ENCODE measurements around the gene ADAM12. TPM values are rescaled to one million over a fixed set of nuclear protein-coding genes. Genes with fewer than 3 reads are reported as not detected.

Gene ADAM12
- total RNA-seq, 1 experiment from 2014 or later, result 0.24 TPM

- H3K23me2 ChIP-seq (ENCODE audit: insufficient read length, low read depth, low read length, poor library complexity, severe bottlenecking), result no peaks in the 10 kb centered on the region
- H3K23ac ChIP-seq (ENCODE audit: insufficient read length, low read depth, low read length), result no peak overlapping the region
- H3K27ac ChIP-seq (ENCODE audit: insufficient read length, low read depth, low read length), result no peak overlapping the region
- Mint-ChIP-seq H3K27me3 (ENCODE audit: low read depth) (peaks cover 1% of the 10 kb centered on the region; the same call in 1 of the 2 replicates), H3K4me1 (0 out of 4 replicates have a peak, but pooled peaks cover 0 to 4% of the 10 kb centered on the region in 2 experiments), H3K4me3 (no peak overlapping the region), H3K9me3 (no peaks in the 10 kb centered on the region), H3K27ac (no peak overlapping the region), H3K36me3 (ENCODE audit: insufficient read depth in 1 of 3, low read depth in 3 of 3) (no peaks in the 10 kb centered on the region)
- TF ChIP-seq CTCF (conservative IDR thresholded peaks at IDR 0.05), result no peak
- no peak overlapping the region for H3T11ph ChIP-seq (ENCODE audit: low read length)
- no peak for DNase-seq
- H4K5ac ChIP-seq (ENCODE audit: insufficient read length, low read depth, low read length), result no peak overlapping the region
- H4K8ac ChIP-seq (replicated peaks; ENCODE audit: insufficient read length, low read depth, low read length), result no peak overlapping the region
- no peaks in the 10 kb centered on the region for H3K79me1 ChIP-seq (ENCODE audit: insufficient read depth, low read depth, low read length, poor library complexity, severe bottlenecking)
- H4K91ac ChIP-seq (ENCODE audit: insufficient read length, low read depth, low read length), result no peak overlapping the region
- H2BK15ac ChIP-seq (ENCODE audit: low read depth, low read length), result no peak overlapping the region
- H2AFZ ChIP-seq (ENCODE audit: low read length), result no peak overlapping the region
- H3K4me1 ChIP-seq (ENCODE audit: insufficient read depth, low read length), result no peaks in the 10 kb centered on the region
- no peak overlapping the region for H2BK5ac ChIP-seq (ENCODE audit: insufficient read length, low read length)
- H2BK120ac ChIP-seq (ENCODE audit: low read depth, low read length, poor library complexity, severe bottlenecking), result no peak overlapping the region
- H3K56ac ChIP-seq (ENCODE audit: insufficient read length, low read depth, low read length), result no peak overlapping the region
- H2BK12ac ChIP-seq (ENCODE audit: insufficient read length, low read depth, low read length), result no peak overlapping the region
- H3K9ac ChIP-seq (ENCODE audit: extremely low read depth, insufficient read length, low read length), result no peak overlapping the region
- H3K18ac ChIP-seq (ENCODE audit: insufficient read length, low read depth, low read length), result no peak overlapping the region
- no peak overlapping the region for H3K4me2 ChIP-seq (ENCODE audit: insufficient read depth, insufficient read length, low read length)
- H4K20me1 ChIP-seq (ENCODE audit: control insufficient read depth, insufficient read depth, insufficient read length), result no peaks in the 10 kb centered on the region
- no peak overlapping the region for H3K14ac ChIP-seq (ENCODE audit: insufficient read depth, low read length)
- no peaks in the 10 kb centered on the region for H3K9me3 ChIP-seq (ENCODE audit: control insufficient read depth, low read depth, low read length)
- H3K27me3 ChIP-seq (ENCODE audit: insufficient read depth, low read length), result no peaks in the 10 kb centered on the region
- no peak overlapping the region for H2AK5ac ChIP-seq (ENCODE audit: insufficient read length, low read length)
- no CpG with 5 or more reads among the region's 10 CpGs for WGBS (ENCODE audit: extremely low coverage, insufficient read length, low lambda C conversion rate)
- no peak overlapping the region for H3K4ac ChIP-seq (ENCODE audit: low read depth, low read length)
- no peak overlapping the region for H2BK20ac ChIP-seq (ENCODE audit: low read depth, low read length, poor library complexity, severe bottlenecking)
- no peaks in the 10 kb centered on the region for H3K79me2 ChIP-seq (ENCODE audit: insufficient read depth, low read length)
Observed at GRCh38 chr10:126090911-126091728, 297.2 kb downstream of the ADAM12 start.

Data from H9 (cell line).